Trophoblast cell (in vitro differentiated cells and primary cell): ENCODE measurements around the gene NKX6-2.
"Not testable (repeated sequence)": the region's sequence is repeated elsewhere in the genome, so short reads cannot be mapped to it uniquely, and the experiment has no call there.

Source experiments
- DNase-seq, 2 donors: peaks; one replicate each; pipeline ENCODE4 v3.0.0-alpha.2; 2016
- H2AFZ ChIP-seq: 2 replicates; pipeline ENCODE4 v1.6.1; 2013; ENCODE audit warnings: low read length, moderate library complexity, mild to moderate bottlenecking; ENCODE audit not compliant: insufficient read depth, poor library complexity
- H2AK5ac ChIP-seq: 2 replicates; pipeline ENCODE4 v1.6.1; 2013; ENCODE audit warnings: mild to moderate bottlenecking, low read length
- H2BK120ac ChIP-seq: 2 replicates; pipeline ENCODE4 v1.6.1; 2013; ENCODE audit warnings: low read length, mild to moderate bottlenecking, moderate library complexity; ENCODE audit not compliant: insufficient read depth, poor library complexity
- H2BK12ac ChIP-seq: 2 replicates; pipeline ENCODE4 v1.6.1; 2013; ENCODE audit warnings: mild to moderate bottlenecking, low read length, moderate library complexity
- H2BK5ac ChIP-seq: 2 replicates; pipeline ENCODE4 v1.6.1; 2013; ENCODE audit warnings: low read length, low read depth, moderate library complexity, mild to moderate bottlenecking; ENCODE audit not compliant: poor library complexity
- H3K14ac ChIP-seq: 2 replicates; pipeline ENCODE4 v1.6.1; 2013; ENCODE audit warnings: mild to moderate bottlenecking, low read length
- H3K18ac ChIP-seq: 2 replicates; pipeline ENCODE4 v1.6.1; 2013; ENCODE audit warnings: mild to moderate bottlenecking, low read length
- H3K23ac ChIP-seq: 2 replicates; pipeline ENCODE4 v1.6.1; 2013; ENCODE audit warnings: low read length
- H3K27ac ChIP-seq: 2 replicates; pipeline ENCODE4 v1.5.1; 2013; ENCODE audit warnings: low read depth, mild to moderate bottlenecking, inconsistent platforms, low read length, moderate library complexity
- H3K27me3 ChIP-seq: 2 replicates; pipeline ENCODE4 v1.6.1; 2013; ENCODE audit warnings: inconsistent platforms, mild to moderate bottlenecking, low read length, moderate library complexity; ENCODE audit not compliant: insufficient read depth
- H3K36me3 ChIP-seq, 2 experiments: 1 replicate in 1 of 2; 2 replicates in 1 of 2; pipeline ENCODE4 v1.6.1; 2013; ENCODE audit warnings: low read length in 2 of 2, mild to moderate bottlenecking in 2 of 2, moderate library complexity in 1 of 2; ENCODE audit not compliant: insufficient read depth in 2 of 2, control insufficient read depth in 1 of 2
- H3K4ac ChIP-seq: 2 replicates; pipeline ENCODE4 v1.6.1; 2013; ENCODE audit warnings: low read depth, mild to moderate bottlenecking, low read length, moderate library complexity
- H3K4me1 ChIP-seq, 2 experiments: 1 replicate in 1 of 2; 2 replicates in 1 of 2; pipeline ENCODE4 v1.6.1; 2013; ENCODE audit warnings: low read length in 2 of 2, mild to moderate bottlenecking in 2 of 2, moderate library complexity in 1 of 2; ENCODE audit not compliant: insufficient read depth in 2 of 2, control insufficient read depth in 1 of 2
- H3K4me2 ChIP-seq: 2 replicates; pipeline ENCODE4 v1.6.1; 2013; ENCODE audit warnings: inconsistent platforms, mild to moderate bottlenecking, low read length, moderate library complexity
- H3K4me3 ChIP-seq: 2 replicates; pipeline ENCODE4 v1.5.1; 2013; ENCODE audit warnings: mild to moderate bottlenecking, low read depth, low read length, inconsistent platforms
- H3K79me1 ChIP-seq: one replicate; pipeline ENCODE4 v1.6.1; 2013; ENCODE audit warnings: low read length
- H3K79me2 ChIP-seq: 2 replicates; pipeline ENCODE4 v1.6.1; 2013; ENCODE audit warnings: low read length, mild to moderate bottlenecking; ENCODE audit not compliant: control insufficient read depth, insufficient read depth, poor library complexity
- H3K9ac ChIP-seq: 2 replicates; pipeline ENCODE4 v1.6.1; 2013; ENCODE audit warnings: mild to moderate bottlenecking, low read length
- H3K9me3 ChIP-seq: 2 replicates; pipeline ENCODE4 v1.6.1; 2013; ENCODE audit warnings: low read depth, mild to moderate bottlenecking, control low read depth, inconsistent platforms, low read length; ENCODE audit not compliant: insufficient read depth
- H4K12ac ChIP-seq: 2 replicates; pipeline ENCODE4 v1.6.1; 2013; ENCODE audit warnings: low read depth, mild to moderate bottlenecking, low read length, moderate library complexity
- H4K8ac ChIP-seq: 2 replicates; pipeline ENCODE4 v1.6.1; 2013; ENCODE audit warnings: low read depth, mild to moderate bottlenecking, low read length, moderate library complexity
- H4K91ac ChIP-seq: one replicate; pipeline ENCODE4 v1.6.1; 2013; ENCODE audit warnings: low read depth, mild to moderate bottlenecking, low read length, moderate library complexity
- WGBS: extraction: QIAGEN DNeasy Blood & Tissue Kit; methylation state at CpG from one replicate; pipeline ENCODE4 v1.1.7; 2013; ENCODE audit warnings: missing lambda C conversion rate; ENCODE audit not compliant: insufficient read length, insufficient coverage; ENCODE audit errors: extremely low coverage; 5-methylcytosine and 5-hydroxymethylcytosine counted together

The NKX6-2 gene

GRCh38 chr10:132792796-132793195 lies 6.8 kb upstream of the NKX6-2 start:
- no peak overlapping the region for H4K12ac ChIP-seq
- no peak overlapping the region for H3K4me2 ChIP-seq
- peaks cover 8% of the 10 kb centered on the region for H3K9me3 ChIP-seq
- WGBS, result no CpG with 5 or more reads among the region's 17 CpGs
- peaks cover 25% of the 10 kb centered on the region for H3K27me3 ChIP-seq
- peaks cover 3 to 5% of the 10 kb centered on the region in 2 experiments for H3K4me1 ChIP-seq
- H4K8ac ChIP-seq, result no peak overlapping the region
- no peak overlapping the region for H2BK120ac ChIP-seq
- H3K23ac ChIP-seq, result no peak overlapping the region
- H3K4ac ChIP-seq, result no peak overlapping the region
- no peak overlapping the region for H4K91ac ChIP-seq
- H3K14ac ChIP-seq, result no peak overlapping the region
- no peak overlapping the region for H2AFZ ChIP-seq
- DNase-seq, result no peak
- H3K79me1 ChIP-seq, result no peaks in the 10 kb centered on the region
- no peak overlapping the region for H2BK12ac ChIP-seq
- H3K18ac ChIP-seq, result no peak overlapping the region
- no peaks in the 10 kb centered on the region for H3K36me3 ChIP-seq
- no peak overlapping the region for H2BK5ac ChIP-seq
- H2AK5ac ChIP-seq, result no peak overlapping the region
- no peak overlapping the region for H3K27ac ChIP-seq
- no peak overlapping the region for H3K4me3 ChIP-seq
- H3K79me2 ChIP-seq, result no peaks in the 10 kb centered on the region
- H3K9ac ChIP-seq, result no peak overlapping the region

GRCh38 chr10:132792099-132792498 lies 6.2 kb upstream of the NKX6-2 start:
- H2BK120ac ChIP-seq, H3K36me3 ChIP-seq, H2BK5ac ChIP-seq: not testable (repeated sequence)

GRCh38 chr10:132790934-132791829 lies 5.2 kb upstream of the NKX6-2 start:
- H3K36me3 ChIP-seq, result no peaks in the 10 kb centered on the region
- H3K4me2 ChIP-seq, result no peak overlapping the region
- peaks cover 41% of the 10 kb centered on the region for H3K27me3 ChIP-seq
- no peak overlapping the region for H4K12ac ChIP-seq
- DNase-seq, result no peak
- H3K4ac ChIP-seq, result no peak overlapping the region
- peaks cover 6 to 12% of the 10 kb centered on the region in 2 experiments for H3K4me1 ChIP-seq
- peaks cover 9% of the 10 kb centered on the region for H3K9me3 ChIP-seq
- WGBS, result no CpG with 5 or more reads among the region's 31 CpGs
- H2BK12ac ChIP-seq, result no peak overlapping the region
- H3K18ac ChIP-seq, result no peak overlapping the region
- no peak overlapping the region for H2AK5ac ChIP-seq
- H3K9ac ChIP-seq, result peak overlapping the region; percentile 8
- H3K27ac ChIP-seq, result no peak overlapping the region
- no peak overlapping the region for H2BK5ac ChIP-seq
- H3K4me3 ChIP-seq, result no peak overlapping the region
- no peak overlapping the region for H2AFZ ChIP-seq
- H2BK120ac ChIP-seq, result no peak overlapping the region
- no peaks in the 10 kb centered on the region for H3K79me1 ChIP-seq
- H3K79me2 ChIP-seq, result no peaks in the 10 kb centered on the region
- no peak overlapping the region for H3K23ac ChIP-seq
- H4K91ac ChIP-seq, result no peak overlapping the region
- no peak overlapping the region for H4K8ac ChIP-seq
- H3K14ac ChIP-seq, result no peak overlapping the region

More at GRCh38 chr10:132792099-132792498, 6.2 kb upstream of the NKX6-2 start:
- H2AFZ ChIP-seq, DNase-seq, H4K8ac ChIP-seq, H4K12ac ChIP-seq, H3K4me3 ChIP-seq, H3K79me1 ChIP-seq, H3K4ac ChIP-seq, H3K23ac ChIP-seq, H3K9ac ChIP-seq, H3K4me1 ChIP-seq, H3K18ac ChIP-seq, H2BK12ac ChIP-seq, H3K79me2 ChIP-seq, H3K14ac ChIP-seq, H4K91ac ChIP-seq, H3K4me2 ChIP-seq, H3K9me3 ChIP-seq, H3K27ac ChIP-seq, H2AK5ac ChIP-seq: not testable (repeated sequence)
- H3K27me3 ChIP-seq, result peaks cover 32% of the 10 kb centered on the region
- no CpG with 5 or more reads among the region's 33 CpGs for whole genome bisulfite sequencing

GRCh38 chr10:132790470-132790869 lies 4.5 kb upstream of the NKX6-2 start:
- no peak overlapping the region for H2BK120ac ChIP-seq
- H3K79me2 ChIP-seq, result no peaks in the 10 kb centered on the region
- no peaks in the 10 kb centered on the region for H3K36me3 ChIP-seq
- no peak overlapping the region for H2AFZ ChIP-seq
- H3K79me1 ChIP-seq, result no peaks in the 10 kb centered on the region
- H3K4me1 ChIP-seq, result peaks cover 6 to 12% of the 10 kb centered on the region in 2 experiments
- no CpG with 5 or more reads among the region's 7 CpGs for WGBS
- H3K23ac ChIP-seq, result no peak overlapping the region
- peaks cover 45% of the 10 kb centered on the region for H3K27me3 ChIP-seq
- no peak overlapping the region for H2BK5ac ChIP-seq
- no peak overlapping the region for H2AK5ac ChIP-seq
- H3K9me3 ChIP-seq, result peaks cover 9% of the 10 kb centered on the region
- no peak overlapping the region for H4K8ac ChIP-seq
- no peak overlapping the region for H3K27ac ChIP-seq
- H3K18ac ChIP-seq, result no peak overlapping the region
- no peak overlapping the region for H3K4me3 ChIP-seq
- peak overlapping the region; percentile 8 for H3K9ac ChIP-seq
- no peak overlapping the region for H3K4me2 ChIP-seq
- no peak overlapping the region for H2BK12ac ChIP-seq
- no peak overlapping the region for H3K14ac ChIP-seq
- H4K91ac ChIP-seq, result no peak overlapping the region
- no peak overlapping the region for H3K4ac ChIP-seq
- DNase-seq, result no peak
- H4K12ac ChIP-seq, result no peak overlapping the region
